Stimulated activated CD4-positive, alpha-beta T cell treated with anti-CD3 and anti-CD28 coated beads, Interleukin-12 subunit alpha, Interleukin-12 subunit beta, amount 100 ng/mL, for 48 hours (primary cell): ENCODE data around the gene EPB41L4A.
"Not testable (repeated sequence)": the region's sequence is repeated elsewhere in the genome, so short reads cannot be mapped to it uniquely, and the experiment has no call there.

ENCODE experiments used
- DNase-seq, 3 donors: peaks; one replicate each; pipeline ENCODE4 v3.0.0-alpha.2; 2020; ENCODE audit warnings: low read depth in 2 of 3, low spot score in 1 of 3

Gene EPB41L4A

GRCh38 chr5:112263469-112263868, 155.6 kb downstream of the EPB41L4A start:
- no peak for DNase-seq

GRCh38 chr5:112258571-112258970, 160.5 kb downstream of the EPB41L4A start:
- DNase-seq = no peak

- DNase-seq = no peak
These were observed 161.1 kb downstream of the EPB41L4A start for GRCh38 chr5:112257976-112258375.

- DNase-seq = no peak
These were observed 162.1 kb downstream of the EPB41L4A start for GRCh38 chr5:112257005-112257404.

GRCh38 chr5:112254303-112254702, 164.8 kb downstream of the EPB41L4A start:
- no peak for DNase-seq

- DNase-seq = no peak
These were observed 165.4 kb downstream of the EPB41L4A start for GRCh38 chr5:112253478-112254250.

GRCh38 chr5:112250551-112250950, 168.5 kb downstream of the EPB41L4A start:
- no peak for DNase-seq

- DNase-seq = no peak
These were observed 170.5 kb downstream of the EPB41L4A start for GRCh38 chr5:112248623-112249022.

GRCh38 chr5:112247960-112248359, 171.1 kb downstream of the EPB41L4A start:
- DNase-seq = no peak

GRCh38 chr5:112245656-112246055, 173.4 kb downstream of the EPB41L4A start:
- no peak for DNase-seq

GRCh38 chr5:112239996-112240395, 179.1 kb downstream of the EPB41L4A start:
- no peak for DNase-seq

- no peak for DNase-seq
These were observed 180.6 kb downstream of the EPB41L4A start for GRCh38 chr5:112238473-112238872.

- no peak for DNase-seq
These were observed 181.6 kb downstream of the EPB41L4A start for GRCh38 chr5:112237456-112237855.

GRCh38 chr5:112234000-112234399, 185.1 kb downstream of the EPB41L4A start:
- no peak for DNase-seq

GRCh38 chr5:112232667-112233066, 186.4 kb downstream of the EPB41L4A start:
- DNase-seq = no peak

- no peak for DNase-seq
These were observed 188.5 kb downstream of the EPB41L4A start for GRCh38 chr5:112230606-112231005.

GRCh38 chr5:112228667-112229066, 190.4 kb downstream of the EPB41L4A start:
- DNase-seq = no peak

- no peak for DNase-seq
These were observed 191.0 kb downstream of the EPB41L4A start for GRCh38 chr5:112227911-112228631.

- DNase-seq = no peak
These were observed 192.9 kb downstream of the EPB41L4A start for GRCh38 chr5:112226215-112226614.

- DNase-seq = not testable (repeated sequence)
These were observed 196.1 kb downstream of the EPB41L4A start for GRCh38 chr5:112222997-112223396.

- DNase-seq = no peak
These were observed 197.9 kb downstream of the EPB41L4A start for GRCh38 chr5:112221128-112221527.

- no peak for DNase-seq
These were observed 200.1 kb downstream of the EPB41L4A start for GRCh38 chr5:112219000-112219399.
